Measurements from ENCODE around the gene KCNMB1. TPM values are rescaled to one million over a fixed set of nuclear protein-coding genes. Genes with fewer than 3 reads are reported as not detected.

KCNMB1 gene
- total and polyA plus RNA-seq, 2 donors (not counting 1 experiment from before 2014, with no cell fraction given), result 0.06 TPM; not detected in 1

- Histone ChIP-seq H3K9ac (ENCODE audit: low read length) (no peak overlapping the region), H2AFZ (ENCODE audit: insufficient read depth, low read depth, low read length, poor library complexity, severe bottlenecking) (no peak overlapping the region), H3K9me3 (ENCODE audit: control extremely low read depth in 1 of 3, control insufficient read depth in 2 of 3, insufficient read depth in 1 of 3, low read length in 2 of 3) (no peaks in the 10 kb centered on the region), H3K27me3 (replicated peaks in 1 of 4; ENCODE audit: control extremely low read depth in 1 of 4, control insufficient read depth in 3 of 4, insufficient read depth in 4 of 4, low read length in 3 of 4) (peaks cover 0 to 3% (median 0%) of the 10 kb centered on the region in 4 experiments), H3K36me3 (replicated peaks in 1 of 2; ENCODE audit: control extremely low read depth in 1 of 2, control insufficient read depth in 1 of 2, extremely low read depth in 1 of 2, insufficient read depth in 2 of 2, low read length in 1 of 2) (no peaks in the 10 kb centered on the region), H3K4me3 (ENCODE audit: control extremely low read depth in 1 of 5, extremely low read depth in 1 of 5, insufficient read depth in 1 of 5, low read depth in 2 of 5, low read length in 4 of 5) (no peak overlapping the region), H3K4me1 (ENCODE audit: control insufficient read depth in 2 of 2, insufficient read depth in 2 of 2, low read length in 2 of 2) (peaks cover 7 to 9% of the 10 kb centered on the region in 2 donors), H3K27ac (ENCODE audit: low read length in 2 of 2) (no peak overlapping the region), H4K20me1 (ENCODE audit: control insufficient read depth, insufficient read depth, low read length, poor library complexity, severe bottlenecking) (no peaks in the 10 kb centered on the region), H3K4me2 (replicated peaks; ENCODE audit: low read depth, low read length, poor library complexity, severe bottlenecking) (no peak overlapping the region), H3K79me2 (ENCODE audit: control insufficient read depth, insufficient read depth, low read length) (no peaks in the 10 kb centered on the region)
- intact Hi-C loops (cut with micrococcal nuclease), result no loop called here
- Mint-ChIP-seq H3K4me1 (peaks cover 14% of the 10 kb centered on the region), H3K9me3 (ENCODE audit: insufficient read depth) (no peaks in the 10 kb centered on the region), H3K4me3 (no peak overlapping the region), H3K27me3 (peaks cover 31% of the 10 kb centered on the region), H3K27ac (peak overlapping the region; percentile 43)
- ChIA-PET CTCF (interaction anchor here (0.8 kb wide), 1 partner anchor 34 kb away, joined by 3 read pairs; no protein-coding TSS in a partner anchor), POLR2A (no interaction called here)
- DNase-seq (no peak), ATAC-seq (ENCODE audit: low read depth) (no peak)
- TF ChIP-seq CTCF (IDR thresholded peaks at IDR 0.05) (no peak), EZH2 (IDR thresholded peaks at IDR 0.05; ENCODE audit: borderline replicate concordance, insufficient read depth, low read depth, low read length, poor library complexity, severe bottlenecking) (no peak)
- WGBS (ENCODE audit: insufficient coverage), result 79% methylated on average over 4 of the region's 6 CpGs
These were observed 1.2 kb downstream of the KCNMB1 start for GRCh38 chr5:170387775-170388639.

All from B cell (primary cell).